ENCODE results near the gene HAPLN3.

The HAPLN3 gene

GRCh38 chr15:88891540-88892254, 3.6 kb downstream of the HAPLN3 start:
- no peak for DNase-seq

DNA sequence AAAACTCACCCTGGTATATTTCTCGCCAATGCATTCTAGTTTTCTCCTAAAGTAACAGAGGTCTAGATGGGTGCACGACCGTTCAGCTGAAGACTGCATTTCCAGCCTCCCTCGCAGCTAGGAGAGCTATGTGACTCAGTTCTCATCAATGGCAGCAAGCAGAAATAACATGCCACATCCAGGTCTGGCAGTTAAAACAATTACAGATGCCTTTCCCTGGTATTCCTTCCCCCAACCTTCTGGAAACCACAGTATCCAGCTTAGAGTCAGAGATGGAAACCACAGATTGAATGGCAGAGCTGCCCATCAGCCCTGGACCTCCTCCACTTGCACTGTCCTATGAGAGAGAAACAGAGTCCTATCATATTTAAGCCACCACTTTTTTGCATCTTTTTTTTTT, 4.8 kb downstream of the HAPLN3 start:
- no peak for DNase-seq

DNA sequence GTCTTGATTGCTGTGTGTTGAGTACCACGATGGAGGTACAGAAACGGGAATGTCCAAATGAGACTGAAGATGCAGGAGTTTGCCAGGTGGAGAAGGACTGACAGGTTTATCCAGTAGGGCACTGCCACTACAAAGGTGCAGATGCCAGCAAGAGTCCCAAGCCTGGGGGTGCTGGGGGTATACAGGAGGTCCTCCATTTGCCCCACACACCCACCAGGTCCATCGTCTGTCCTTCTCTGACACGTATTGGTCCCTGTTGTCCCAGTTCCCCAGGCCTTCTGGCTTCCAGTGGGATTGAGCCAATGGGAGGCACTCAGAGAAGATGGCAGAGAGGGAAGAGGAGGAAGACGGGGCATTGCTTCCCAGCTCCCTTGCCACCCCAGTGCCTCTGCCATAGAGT, 6.6 kb downstream of the HAPLN3 start:
- no peak for DNase-seq

GRCh38 chr15:88887068-88887580, 8.2 kb downstream of the HAPLN3 start:
- DNase-seq: no peak

GRCh38 chr15:88882785-88883184, 12.6 kb downstream of the HAPLN3 start:
- no peak for DNase-seq

GRCh38 chr15:88881775-88882174, 13.6 kb downstream of the HAPLN3 start:
- DNase-seq: no peak

GRCh38 chr15:88880944-88881740, 14.2 kb downstream of the HAPLN3 start:
- no peak for DNase-seq

DNA sequence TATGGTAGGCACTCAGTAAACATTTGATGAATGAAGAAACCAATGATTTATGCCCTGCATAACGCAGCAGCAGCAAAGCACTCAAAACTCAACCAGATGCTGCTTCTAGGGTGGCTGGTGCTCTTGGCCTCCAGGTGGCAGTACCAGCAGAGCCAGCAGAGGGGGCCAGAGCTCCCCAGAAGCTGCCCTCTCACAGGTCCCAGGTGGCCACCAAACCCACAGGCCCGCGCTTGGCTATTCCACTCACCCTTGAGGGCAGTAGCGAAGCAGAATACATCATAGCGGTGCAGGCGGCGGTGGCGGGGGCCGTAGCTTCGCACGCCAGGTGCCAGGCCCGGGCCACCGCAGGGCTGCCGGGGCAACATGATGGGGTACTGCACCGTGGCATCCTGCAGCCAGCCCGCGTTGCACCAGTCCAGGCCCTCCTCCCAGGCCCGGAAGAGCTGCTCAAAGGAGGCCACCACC, 16.6 kb downstream of the HAPLN3 start:
- peak; percentile 54 for DNase-seq

DNA sequence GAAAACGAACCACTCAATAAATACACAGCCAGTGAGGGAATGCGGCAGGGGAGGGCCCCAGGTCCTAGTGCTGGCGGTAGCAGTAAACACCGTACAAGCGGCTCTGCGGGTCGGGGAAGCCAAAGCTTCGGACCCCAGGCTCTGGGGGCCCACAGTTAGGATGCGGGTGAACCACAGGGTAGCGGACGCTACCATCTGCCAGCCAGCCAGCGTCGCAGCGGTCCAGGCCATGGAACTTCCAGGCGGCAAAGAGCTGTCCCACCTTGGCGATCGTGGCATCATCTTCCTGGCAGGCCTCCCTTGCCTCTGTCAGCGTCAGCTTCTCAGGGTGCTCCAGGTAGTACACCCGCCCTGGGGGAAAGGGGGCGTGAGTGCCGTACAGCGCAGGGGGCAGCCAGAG, 17.4 kb downstream of the HAPLN3 start:
- DNase-seq: no peak

DNA sequence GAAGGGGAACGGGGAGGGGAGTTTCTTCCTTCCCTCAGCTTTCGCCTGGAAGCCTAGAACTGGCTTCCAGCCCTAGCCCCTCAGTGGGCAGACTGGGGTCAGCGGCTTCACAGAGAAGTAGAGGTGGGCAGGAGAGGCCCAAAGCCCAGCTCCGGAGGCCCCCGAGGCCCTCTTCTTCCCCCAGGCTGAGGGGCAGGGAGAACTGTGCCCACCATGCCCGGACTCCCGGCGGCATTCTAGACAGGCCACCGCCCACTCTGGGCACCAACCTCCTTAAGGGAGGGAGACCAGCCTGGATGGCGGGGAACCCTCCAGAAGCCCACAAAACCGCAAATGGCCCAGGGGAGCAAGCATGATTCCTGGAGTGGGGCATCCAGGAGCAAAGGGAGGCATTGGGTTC, 17.9 kb downstream of the HAPLN3 start:
- DNase-seq: no peak

DNA sequence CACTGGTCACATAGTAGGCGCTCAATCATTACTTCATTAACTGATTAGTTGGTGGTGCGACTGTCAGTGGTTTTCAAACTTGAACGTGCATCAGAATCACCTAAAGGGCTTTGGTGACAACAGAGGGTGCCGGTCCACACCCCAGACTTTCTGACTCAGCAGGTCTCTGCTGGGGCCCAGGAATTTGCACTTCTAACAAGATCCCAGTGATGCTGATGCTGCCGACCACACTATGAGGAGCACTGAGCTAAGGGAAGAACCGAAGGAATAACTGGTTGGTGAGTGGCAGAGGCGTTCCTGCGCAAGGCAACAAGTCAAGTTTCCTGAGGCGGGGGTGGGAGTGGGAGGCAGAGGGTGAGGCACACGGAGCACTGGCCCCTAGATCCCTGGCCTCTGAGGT, 18.8 kb downstream of the HAPLN3 start:
- no peak for DNase-seq

GRCh38 chr15:88874684-88875083, 20.7 kb downstream of the HAPLN3 start:
- DNase-seq: no peak

DNA sequence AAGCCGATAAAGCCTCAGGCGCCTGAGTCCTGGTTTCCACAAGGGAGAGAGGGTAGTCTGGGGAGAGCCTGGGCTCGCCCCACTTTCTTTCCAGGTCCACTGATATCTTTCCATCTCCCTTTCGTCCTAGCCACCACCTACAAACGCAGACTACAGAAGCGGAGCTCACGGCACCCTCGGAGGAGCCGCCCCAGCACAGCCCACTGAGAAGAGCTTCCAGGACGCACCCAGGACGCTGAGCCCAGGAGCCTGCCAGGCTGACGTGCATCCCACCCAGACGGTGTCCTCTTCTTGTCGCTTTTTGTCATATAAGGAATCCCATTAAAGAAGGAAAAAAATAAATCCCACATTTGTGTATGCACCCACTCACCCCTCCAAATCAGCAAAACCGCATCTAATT, 21.1 kb downstream of the HAPLN3 start:
- DNase-seq: no peak

DNA sequence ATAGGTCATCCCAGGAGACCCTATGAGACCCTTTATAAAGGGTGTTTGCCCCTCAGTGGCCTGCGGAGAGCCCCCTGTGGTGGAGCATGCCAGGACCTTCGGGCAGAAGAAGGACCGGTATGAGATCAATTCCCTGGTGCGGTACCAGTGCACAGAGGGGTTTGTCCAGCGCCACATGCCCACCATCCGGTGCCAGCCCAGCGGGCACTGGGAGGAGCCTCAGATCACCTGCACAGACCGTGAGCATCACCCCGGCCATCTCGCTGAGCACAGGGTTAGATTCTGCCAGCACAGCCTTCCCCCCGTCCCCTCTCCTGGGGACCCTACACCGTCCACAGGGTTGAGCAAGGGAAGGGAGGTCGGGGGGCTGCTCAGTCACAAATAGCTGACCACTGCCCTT, 21.6 kb downstream of the HAPLN3 start:
- no peak for DNase-seq

GRCh38 chr15:88872706-88873105, 22.6 kb downstream of the HAPLN3 start:
- no peak for DNase-seq

- DNase-seq: no peak
These were observed 23.2 kb downstream of the HAPLN3 start for GRCh38 chr15:88872106-88872505.

DNA sequence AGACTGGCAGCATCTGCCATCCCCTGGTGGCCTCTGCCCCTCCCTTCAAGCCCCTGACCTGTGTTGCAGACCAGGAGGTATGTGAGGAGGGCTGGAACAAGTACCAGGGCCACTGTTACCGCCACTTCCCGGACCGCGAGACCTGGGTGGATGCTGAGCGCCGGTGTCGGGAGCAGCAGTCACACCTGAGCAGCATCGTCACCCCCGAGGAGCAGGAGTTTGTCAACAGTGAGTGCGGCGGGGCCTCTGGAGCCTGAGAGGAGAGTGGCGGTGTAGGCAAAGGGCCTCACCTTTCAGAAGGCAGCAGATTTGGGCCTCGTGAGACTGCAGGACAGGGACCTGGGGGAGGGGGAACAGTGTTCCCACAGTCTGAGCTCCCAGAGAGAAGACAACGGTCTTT, 24.0 kb downstream of the HAPLN3 start:
- no peak for DNase-seq

- no peak for DNase-seq
These were observed 29.0 kb downstream of the HAPLN3 start for GRCh38 chr15:88866295-88866881.

- DNase-seq: no peak
These were observed 29.7 kb downstream of the HAPLN3 start for GRCh38 chr15:88865498-88866099.

DNA sequence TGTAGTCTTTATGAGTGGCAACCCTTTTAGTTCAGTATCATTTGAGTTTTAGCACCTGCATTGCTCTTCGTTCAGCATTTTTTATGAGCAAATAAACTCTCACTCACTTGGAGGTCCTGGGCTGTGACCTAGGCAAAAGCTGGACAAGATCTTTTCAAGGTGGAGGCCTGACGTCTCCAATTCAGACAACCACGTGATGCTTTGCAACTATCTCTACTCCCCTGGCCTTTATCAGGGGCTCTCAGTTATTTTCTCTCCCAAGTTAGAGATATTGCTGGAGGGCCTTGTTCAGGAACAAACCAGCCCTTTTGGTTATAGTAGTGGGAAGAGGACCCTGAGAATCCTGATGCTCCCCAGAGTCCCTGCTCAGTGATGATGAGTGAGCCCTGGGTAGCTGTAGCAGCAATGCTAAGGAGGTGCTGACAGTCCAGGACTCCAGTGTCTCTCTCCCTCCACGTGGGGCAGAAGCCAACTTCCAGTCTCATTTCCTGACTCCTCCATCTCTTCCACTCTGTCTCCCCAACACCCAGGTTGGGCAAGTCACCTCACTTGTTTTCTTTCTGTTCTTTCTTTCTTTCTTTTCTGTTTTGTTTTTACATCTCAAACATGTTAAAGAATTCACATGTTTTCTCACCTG, 30.4 kb downstream of the HAPLN3 start:
- DNase-seq: no peak

DNA sequence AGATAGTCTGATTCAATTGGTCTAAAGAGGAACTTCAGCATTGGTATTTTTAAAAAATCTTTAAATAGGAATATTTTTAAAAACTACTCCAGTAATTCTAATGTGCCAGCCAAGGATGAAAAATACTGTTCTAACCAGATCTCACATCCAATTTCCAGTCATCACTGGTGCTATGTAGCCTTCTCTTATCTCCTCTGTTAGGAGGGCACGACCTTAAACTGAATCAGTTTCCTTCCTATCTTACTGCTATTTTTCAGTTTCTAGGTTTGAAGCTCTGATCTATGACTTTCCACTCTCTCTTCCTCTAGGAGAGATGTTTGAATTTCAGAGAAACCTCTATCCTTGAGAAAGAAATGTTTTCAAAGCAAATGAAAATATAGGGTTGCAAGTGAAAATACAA, 31.9 kb downstream of the HAPLN3 start:
- no peak for DNase-seq

GRCh38 chr15:88860212-88860611, 35.1 kb downstream of the HAPLN3 start:
- no peak for DNase-seq

- DNase-seq: no peak
These were observed 35.8 kb downstream of the HAPLN3 start for GRCh38 chr15:88859550-88859949.
